ENCODE measurements around the gene ZNF574.
A peak's percentile ranks its signal among the peaks of the same experiment; 100 is the strongest.
"Not testable (repeated sequence)": the region's sequence is repeated elsewhere in the genome, so short reads cannot be mapped to it uniquely, and the experiment has no call there.

Gene ZNF574, protein sequence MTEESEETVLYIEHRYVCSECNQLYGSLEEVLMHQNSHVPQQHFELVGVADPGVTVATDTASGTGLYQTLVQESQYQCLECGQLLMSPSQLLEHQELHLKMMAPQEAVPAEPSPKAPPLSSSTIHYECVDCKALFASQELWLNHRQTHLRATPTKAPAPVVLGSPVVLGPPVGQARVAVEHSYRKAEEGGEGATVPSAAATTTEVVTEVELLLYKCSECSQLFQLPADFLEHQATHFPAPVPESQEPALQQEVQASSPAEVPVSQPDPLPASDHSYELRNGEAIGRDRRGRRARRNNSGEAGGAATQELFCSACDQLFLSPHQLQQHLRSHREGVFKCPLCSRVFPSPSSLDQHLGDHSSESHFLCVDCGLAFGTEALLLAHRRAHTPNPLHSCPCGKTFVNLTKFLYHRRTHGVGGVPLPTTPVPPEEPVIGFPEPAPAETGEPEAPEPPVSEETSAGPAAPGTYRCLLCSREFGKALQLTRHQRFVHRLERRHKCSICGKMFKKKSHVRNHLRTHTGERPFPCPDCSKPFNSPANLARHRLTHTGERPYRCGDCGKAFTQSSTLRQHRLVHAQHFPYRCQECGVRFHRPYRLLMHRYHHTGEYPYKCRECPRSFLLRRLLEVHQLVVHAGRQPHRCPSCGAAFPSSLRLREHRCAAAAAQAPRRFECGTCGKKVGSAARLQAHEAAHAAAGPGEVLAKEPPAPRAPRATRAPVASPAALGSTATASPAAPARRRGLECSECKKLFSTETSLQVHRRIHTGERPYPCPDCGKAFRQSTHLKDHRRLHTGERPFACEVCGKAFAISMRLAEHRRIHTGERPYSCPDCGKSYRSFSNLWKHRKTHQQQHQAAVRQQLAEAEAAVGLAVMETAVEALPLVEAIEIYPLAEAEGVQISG

DNA sequence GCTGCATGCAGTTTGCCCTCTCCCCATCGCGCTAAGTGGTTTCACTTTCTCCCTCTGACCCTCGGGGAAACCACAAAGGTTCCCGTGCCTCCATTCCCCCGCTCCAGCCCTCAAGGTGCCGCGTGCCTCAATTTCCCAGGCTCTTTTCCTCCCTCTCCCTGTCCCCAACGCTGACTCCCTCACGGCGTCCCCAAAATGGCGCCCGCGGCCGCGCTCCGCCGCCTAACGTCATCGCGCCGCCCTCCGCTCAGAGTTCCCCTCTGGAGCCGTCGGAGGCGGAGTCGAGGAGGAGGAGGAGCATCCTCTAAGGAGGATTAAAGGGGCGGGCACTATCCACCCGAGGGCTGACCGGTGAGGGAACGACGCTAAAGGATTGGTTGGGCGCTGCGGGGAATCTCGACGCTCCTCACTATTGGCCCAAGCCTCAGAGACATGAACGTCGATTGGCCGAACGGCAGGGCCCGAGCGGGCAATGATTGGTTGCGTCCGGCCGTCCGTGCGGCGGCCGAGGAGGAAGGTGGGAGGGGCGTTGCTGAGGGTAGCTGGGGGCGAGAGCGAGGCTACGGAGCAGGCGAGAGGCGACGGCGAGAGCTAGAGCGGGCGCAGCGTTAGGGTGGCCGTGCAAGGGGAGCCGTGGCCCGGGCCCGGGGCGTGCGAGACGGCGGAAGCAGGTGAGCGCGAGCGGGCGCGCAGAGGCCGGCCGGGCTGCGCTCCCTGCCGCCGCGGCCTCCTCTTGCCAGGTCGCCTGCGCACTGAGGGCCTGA, at the start of gene ZNF574:
TSS of gene ZNF574 (plus strand) at position 551 of the 764 bp plus-strand sequence. CDS start 2,441 bp downstream, outside the sequence.
- DNase-seq = peak; percentile 98

DNA sequence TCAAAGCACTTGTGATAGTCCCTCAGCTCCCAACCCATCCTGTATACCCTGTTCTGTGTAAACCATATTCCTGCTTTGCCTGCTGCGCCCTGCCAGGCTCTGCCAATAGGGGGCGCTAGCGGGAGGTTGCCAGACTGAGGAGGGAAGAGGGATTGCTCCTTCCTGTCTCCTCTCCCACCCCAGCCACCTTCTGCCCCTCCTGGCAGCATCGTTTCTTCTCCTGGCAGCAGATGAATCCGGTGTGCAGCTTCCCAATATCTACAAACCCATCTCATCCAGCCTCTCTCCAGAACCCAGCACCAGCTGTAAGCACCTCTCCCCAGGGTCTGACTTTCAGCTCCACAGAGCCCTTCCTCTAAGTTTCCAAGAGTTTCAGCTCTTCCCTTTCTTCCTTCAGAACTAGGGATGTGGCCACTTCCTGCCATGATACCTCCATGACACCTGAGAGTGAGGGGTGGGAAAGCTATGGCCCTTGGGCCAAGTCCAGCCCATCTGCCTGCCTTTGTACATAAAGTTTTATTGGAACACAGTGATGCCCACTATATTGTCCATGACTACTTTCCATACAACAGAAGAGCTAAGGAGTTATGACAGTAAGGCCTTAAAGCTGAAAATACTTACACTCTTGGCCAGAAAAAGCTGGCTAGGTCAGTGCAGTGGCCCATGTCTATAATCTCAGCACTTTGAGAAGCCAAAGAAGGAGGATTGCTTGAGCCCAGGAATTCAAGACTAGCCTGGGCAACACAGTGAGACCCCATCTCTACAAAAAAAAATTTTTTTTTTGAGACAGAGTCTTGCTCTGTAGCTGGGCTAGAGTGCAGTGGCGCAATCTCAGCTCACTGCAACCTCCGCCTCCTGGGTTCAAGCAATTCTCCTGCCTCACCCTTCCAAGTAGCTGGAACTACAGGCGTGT, 47.4 kb upstream of the ZNF574 start:
- no peak for DNase-seq

DNA sequence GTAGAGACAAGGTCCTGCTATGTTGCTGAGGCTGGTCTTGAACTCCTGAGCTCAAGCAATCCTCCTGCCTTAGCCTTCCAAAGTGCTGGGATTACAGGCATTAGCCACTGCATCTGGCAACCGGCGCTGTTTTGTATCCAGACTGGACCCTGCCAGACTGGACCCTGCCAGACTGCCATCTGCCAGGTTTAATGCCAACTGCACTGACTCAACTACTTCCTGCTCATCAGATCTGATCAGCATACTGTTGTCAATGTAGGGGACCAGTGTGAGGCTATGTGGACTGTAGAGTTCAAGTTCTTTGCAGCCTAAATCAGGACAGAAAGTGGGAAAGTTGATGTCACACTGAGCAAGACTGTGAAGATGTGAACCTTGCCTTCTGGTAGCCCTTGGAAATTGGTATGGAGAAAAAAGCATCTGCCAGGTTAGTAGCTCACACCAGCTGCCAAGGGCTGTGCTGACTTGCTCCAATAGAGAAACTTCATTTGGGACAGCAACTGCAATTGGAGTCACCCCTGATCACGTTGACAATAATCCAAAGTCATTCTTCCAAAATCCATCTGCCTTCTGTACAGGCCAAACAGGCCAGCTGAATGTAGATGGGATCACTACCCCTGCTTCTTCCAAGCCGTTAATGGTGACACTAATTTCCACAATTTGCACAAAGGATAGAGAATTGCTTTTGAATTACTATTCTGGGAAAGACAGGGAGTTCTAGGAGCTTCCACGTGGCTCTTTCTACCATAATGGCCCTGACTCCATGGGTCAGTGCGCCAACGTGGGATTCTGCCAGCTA, 45.1 kb upstream of the ZNF574 start:
- DNase-seq = no peak

DNA sequence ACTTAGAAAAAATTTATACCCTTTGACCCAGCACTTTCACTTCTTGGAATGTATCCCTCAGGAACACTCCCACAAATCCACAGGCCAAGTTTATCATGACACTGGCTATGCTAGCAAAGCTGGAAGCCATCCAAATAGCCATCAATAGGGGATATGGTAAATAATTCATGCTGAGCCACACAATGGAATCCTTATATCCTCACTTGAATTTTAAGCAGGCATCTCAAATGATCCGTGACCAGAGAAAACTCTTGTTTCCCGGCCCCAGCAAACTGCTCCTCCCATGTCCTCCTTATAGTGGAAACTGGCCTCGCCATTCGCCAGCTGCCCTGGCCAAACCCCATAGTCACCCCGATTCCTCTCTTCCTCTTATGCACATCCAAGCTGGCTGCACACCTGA, 43.5 kb upstream of the ZNF574 start:
- no peak for DNase-seq

DNA sequence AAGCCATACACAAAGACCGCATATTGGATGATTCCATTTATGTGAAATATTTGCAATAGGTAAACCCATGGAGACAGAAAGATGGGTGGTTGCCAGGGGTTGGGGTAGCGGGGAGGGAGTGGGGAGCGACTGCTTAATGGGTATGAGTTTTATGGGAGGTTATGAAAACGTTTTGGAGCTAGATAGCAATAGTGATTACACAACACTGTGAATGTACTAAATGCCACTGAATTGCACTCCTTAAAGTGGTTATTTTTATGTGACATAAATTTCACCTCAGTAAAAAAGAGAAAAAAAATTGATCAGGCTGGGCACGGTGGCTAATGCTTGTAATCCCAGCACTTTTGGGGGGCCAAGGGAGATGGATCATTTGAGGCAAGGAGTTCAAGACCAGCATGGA, 42.6 kb upstream of the ZNF574 start:
- DNase-seq = no peak

DNA sequence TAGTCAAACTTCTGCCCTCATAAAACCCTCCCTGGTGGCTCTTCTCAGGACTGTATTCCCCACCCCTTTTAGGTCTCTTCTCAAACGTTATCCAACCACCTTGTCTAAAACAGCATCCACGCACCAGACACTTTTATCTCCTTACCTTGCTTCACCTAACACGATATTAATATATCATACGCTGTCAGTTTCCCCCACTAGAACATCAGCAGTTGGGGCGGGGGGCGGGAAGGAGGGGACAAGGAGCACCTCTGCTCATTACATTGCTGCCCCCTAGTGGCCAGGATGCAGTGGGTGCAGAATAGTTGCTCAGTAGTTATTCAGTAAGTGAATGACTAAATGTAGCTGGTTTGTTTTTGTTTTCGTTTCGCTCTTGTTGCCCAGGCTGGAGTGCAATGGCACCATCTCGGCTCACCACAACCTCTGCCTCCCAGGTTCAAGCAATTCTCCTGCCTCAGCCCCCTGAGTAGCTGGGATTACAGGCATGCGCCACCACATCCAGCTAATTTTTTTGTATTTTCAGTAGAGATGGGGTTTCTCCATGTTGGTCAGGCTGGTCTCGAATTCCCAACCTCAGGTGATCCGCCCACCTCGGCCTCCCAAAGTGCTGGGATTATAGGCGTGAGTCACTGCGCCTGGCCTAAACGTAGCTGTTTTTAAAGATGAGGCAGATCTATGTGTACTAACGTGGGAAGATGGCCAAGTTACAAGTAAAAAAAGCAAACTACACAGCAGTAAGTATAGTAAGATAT, 41.1 kb upstream of the ZNF574 start:
- DNase-seq = peak; percentile 58

DNA sequence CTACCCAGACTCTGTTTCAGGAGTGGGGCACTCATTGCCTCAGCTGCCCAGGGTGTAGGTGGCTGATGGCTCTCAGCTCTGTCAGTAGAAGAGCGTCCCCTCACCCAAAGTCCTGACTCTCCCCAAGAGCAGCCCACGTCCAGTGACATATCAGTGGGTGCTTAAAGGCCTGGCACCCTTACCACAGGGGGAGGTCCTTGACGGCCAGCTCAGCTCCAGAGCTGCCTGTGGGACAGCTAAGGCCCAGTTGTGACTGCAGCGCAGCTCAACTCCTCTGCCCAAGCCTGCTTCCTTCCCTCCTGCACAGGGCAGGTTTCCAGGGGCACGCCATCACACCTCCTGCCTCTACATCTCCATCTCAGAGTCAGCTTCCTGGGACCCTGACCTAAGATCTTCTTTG, 38.3 kb upstream of the ZNF574 start:
- no peak for DNase-seq

DNA sequence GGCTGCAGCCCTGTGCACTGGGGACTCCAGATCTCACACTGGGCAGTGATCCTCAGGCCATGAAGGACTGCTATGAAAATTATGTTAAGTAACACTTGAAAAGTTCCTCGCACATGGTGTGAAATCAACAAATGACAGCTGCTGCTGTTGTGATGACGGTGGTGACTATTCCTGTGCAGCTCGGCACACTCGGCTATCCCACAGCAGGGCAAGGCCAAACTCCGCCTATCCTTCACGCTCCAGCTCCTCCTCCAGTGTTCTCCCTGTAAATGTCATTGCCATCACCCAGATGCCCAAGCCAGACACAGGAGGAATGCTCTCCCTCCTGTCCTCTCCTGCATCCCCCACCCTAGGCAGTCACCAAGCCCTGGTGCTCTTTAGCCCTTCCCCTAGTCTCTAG, 37.3 kb upstream of the ZNF574 start:
- DNase-seq = no peak

DNA sequence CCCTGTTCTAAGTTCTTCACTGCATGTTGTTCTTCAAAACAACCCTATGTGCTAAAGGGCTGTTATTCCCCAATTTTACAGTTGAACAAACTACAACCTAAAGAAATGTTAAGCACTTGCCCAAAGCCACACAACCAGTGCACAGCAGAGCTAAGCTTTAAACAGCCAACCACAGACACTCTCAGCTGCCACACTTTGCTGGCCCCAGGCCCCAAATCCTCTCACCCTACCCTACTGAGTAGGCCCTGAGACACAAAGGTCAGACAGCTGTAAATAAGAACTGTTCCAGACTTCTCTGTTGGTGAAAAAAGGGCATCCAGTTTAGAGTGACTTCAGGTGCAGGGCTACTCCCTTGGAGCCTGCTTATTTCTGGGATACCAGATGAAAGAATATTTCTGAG, 35.9 kb upstream of the ZNF574 start:
- no peak for DNase-seq

DNA sequence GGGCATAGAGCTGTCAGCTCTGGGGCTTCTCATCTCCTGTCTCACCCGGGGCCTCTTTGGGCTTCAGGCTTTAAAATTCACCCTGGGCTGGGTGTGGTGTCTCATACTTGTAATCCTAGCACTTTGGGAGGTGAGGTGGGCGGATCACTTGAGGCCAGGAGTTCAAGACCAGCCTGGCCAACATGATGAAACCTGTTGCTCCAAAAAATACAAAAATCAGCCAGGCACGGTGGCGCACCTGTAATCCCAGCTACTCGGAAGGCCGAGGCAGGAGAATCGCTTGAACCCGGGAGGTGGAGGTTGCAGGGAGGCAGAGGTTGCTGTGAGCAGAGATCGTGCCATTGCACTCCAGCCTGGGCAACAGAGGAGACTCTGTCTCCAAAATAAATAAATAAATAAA, 35.5 kb upstream of the ZNF574 start:
- not testable (repeated sequence) for DNase-seq

DNA sequence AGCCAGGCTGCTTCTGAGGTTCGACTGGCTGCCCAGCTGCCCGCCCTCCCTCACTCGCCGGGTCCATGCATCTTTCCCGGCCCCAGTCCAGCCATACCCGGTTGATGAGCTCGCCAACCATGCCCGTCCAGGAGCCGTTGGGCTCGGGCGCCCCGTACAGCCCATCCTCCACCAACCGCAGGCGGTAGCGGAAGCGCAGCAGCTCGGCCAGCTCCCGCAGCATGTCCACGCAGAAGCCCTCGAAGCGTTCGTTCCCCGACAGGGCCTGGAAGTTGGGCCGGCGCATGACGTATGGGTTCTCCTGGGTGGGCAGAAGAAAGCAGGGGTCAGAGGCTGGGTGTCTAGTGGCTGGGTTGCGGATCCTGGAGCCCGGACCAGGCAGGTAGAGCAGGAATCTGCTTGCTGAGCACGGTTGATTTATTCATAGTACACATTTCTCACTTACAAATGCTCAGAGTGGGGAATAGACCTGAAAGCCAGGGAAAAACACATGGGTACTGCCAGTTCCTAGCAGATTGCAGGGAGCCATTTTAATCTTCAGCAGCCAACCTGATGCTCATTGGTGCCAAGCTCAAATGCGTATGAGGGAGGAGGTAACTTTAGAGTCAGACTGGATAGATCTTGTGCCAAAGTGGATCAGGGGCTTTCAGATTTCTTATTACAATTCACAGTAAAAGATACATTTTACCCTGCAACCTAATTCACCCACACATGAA, 33.4 kb upstream of the ZNF574 start:
- DNase-seq = no peak

DNA sequence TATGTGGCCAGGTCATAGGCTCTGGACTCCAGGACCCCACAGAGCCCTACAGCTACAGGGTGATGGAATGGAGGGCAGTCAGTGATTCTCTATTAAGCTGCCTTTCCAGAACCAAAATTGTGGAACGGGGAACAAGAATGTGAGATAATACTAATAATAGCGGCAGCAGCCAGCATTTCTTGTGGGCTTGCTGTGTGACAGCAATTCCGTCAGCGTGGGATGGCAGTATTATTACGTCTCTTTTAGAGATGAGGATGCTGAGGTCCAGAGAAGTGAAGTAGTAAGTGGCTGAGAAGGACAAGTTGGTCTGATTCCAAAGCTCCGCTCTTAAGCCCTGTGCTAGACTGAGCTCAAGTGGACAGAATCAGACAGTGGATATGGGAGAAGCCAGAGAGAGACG, 30.4 kb upstream of the ZNF574 start:
- DNase-seq = no peak

DNA sequence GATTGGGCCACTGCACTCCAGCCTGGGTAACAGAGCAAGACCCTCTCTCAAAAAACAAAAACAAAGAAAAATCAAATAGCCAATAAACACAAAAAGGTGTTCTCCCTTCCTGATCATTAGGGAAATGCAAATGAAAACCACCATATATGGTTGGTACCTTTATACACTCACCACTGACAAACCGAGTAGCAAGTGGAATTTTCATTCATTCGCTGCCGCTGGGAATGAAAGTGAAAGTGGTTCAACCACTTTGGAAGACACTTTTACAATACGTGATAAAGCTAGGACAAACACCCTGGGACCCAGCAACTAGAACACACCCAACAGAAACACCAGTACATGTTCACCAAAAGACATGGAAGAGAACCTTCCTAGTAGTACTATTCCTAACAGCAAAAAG, 27.0 kb upstream of the ZNF574 start:
- no peak for DNase-seq

DNA sequence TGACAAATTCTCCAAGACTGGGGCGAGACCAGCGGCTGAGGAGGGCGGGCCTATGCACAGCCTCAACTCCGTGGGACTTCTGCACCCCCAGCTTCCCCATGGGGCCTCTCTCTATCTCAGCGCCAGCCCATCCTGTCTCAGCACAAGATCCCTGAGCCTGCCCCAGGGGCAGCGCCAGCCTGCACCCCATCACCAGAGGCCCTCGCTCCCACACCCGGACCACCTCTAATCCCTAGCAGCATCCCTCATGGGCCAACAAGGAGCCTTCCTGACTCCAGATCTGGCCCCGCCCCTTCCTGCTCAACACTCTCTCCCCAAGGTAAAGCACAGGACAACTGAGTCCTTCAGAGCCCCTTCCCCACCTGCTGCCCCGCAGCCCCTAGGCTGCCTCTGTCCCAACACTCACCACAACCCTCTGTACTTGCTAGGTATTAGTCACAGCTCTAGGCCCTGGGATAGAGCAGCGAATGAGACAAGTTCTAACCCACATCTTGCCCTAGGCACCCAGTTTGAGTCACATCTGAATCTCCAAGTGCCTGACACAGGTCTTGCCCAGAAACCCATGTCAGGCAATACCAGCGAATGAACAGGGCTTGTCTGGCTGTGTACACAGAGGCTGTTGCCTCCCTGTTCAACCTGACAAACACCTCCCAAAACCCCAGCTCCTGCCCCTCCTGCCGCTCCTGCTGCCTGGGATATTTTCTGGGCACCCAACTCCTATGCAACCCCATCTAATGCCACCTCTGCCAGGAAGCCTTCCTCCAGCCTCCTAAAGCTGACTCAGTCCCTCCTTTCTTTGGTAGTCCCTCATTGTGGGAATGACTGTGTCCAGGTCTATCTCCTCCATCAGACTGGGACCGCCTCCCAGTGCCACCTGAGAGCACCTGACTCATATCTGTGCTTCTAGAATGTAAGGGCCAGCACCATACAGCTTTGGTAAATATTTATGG, 24.5 kb upstream of the ZNF574 start:
- DNase-seq = no peak

DNA sequence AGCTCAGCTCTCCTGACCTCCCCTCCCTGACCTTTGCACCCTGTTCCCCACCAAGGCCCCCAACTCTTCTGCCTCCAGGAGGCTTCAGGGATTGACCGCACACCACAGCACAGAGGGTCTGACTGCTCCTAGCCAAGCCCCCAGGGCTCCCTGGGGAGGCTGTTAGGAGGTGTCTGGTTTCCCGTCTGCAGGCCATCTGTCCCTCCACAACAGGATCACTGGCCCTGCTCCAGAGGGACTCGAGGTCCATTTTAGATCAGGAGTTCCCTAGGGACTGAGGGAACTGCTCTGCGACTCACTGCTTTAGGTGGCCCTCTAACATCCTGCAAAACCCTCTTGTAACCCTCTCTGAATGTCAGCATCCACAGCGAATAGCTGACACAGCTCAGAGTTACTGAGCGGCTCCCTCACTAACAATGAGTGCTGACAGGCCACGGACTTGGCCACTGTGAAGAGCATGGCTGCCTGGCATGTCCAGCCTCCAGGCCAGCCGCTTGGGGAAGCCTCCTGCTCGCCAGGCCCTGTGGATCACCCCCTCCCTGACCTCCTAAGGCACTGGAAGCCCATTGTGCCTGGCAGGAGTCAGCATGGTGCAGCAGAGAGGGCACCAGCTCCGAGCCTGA, 23.6 kb upstream of the ZNF574 start:
- DNase-seq = no peak

DNA sequence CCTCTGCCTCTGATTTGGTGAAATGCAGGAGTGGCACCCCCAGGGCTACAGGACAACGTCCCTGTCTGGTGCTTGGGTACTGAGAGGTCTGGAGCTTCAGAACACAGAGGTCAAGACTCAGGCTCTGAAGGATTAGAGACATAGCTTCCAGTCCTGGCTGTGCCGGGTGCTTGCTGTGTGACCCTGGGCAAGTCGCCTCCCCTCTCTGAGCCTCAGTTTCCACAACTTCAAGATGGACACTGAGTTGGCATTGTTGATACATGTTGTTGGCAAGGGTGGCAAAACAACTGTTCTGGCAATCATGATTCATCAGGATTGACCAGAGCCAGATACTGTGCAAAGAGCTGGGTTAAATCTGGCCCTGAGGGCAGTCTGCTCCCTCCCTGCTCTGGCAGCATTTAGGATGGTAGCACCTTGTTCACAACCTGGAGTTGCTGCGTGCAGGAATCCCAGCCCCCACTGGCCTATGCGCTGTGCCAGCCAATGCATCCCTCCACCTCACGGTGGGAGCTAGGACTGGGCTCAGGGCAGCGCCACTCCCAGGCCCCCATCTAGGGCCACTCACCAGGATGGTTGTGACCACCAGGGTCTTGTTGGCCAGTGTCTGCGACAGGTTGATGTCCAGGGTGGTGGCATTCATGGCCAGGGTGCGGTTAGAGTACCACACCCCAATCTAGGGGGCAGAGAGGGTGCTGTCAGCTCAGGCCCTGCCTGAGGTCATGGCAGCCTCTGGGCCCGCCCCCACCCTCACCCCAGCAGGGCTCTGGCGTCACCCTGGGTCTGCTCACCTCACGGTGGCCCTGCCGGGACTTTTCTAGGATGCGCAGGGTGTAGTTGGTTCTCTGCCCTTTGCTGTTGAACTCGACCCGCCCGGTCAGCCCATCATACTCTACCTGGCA, 22.7 kb upstream of the ZNF574 start:
- no peak for DNase-seq

DNA sequence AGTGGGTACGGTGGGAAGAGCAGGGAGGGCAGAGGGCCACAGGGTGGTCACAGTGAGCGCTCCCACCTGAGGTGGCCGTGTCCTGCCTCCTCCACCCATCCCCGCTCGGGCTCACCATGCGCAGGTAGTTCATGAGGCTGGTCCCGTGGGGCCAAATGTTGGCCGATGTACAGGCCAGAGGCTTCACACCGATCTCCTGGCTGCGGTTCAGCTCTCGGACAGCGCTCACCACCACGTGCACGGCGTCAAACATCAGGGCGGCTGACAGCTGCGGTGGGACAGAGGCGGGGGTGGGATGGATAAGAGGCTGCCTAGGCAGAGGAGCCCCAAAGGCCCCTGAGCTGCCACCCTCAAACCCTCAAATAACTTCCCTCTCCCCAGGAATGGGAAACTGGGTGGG, 21.8 kb upstream of the ZNF574 start:
- DNase-seq = no peak

Measured in stimulated activated naive CD4-positive, alpha-beta T cell treated with Interleukin-2 at 50 U/mL for 16 hours (primary cell).